ENCODE measurements around the gene AKR7A3.
"Not testable (repeated sequence)": the region's sequence is repeated elsewhere in the genome, so short reads cannot be mapped to it uniquely, and the experiment has no call there.

Gene AKR7A3

DNA sequence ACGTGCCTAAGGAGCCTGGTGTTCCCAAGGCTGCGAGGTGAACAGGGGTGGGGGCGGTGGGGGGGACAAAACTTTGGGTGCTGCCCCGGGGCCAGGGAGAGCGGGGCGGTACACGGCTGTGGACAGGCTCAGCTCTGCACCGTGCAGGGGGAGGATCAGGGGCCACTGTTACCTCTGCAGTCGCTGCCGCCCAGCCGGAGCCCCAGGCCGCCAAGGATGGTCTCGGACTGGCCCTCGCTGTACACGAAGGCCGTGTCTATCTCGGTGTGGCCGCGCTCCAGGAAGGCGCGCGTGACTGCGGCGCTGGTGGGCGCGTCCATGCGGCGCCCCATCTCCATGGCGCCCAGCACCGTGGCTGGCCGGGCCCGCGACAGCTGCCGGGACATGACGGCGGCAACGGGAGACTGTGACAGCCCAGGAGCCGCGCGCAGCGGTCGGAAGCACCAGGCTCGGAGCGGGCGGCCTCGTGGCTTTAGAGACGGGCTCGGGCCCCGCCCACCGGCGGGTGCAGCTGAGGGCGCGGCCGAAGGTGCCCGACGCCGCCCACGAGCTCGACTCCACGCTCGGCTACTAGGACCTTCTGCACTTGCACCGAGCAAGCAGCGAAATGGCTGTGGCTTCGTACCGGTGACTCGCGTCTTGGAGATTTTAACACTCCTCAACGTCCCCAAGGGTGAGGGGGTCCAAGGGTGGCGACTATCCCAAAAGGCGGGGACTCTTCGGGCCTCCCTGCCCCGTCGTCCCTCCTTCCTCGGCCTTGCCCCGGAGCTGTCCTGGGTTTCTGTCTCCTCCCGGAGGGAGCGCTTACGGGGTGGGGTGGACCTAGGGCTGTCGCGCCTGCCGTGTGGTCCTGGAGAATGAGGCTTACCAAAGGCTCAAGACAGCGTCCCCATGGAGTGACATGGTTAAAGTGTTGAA lies at the start of gene AKR7A3:
Gene AKR7A3 (minus strand): TSS at position 447 of the 918 bp plus-strand sequence. CDS start 61 bp downstream, at position 386.
- Histone ChIP-seq H3K9me3 (ENCODE audit: control insufficient read depth, insufficient read depth, low read length) (peaks cover 12% of the 10 kb centered on the region), H3K27me3 (ENCODE audit: control insufficient read depth, insufficient read depth, low read length) (peaks cover 26% of the 10 kb centered on the region), H3K4me3 (ENCODE audit: low read depth, low read length) (peak within 1 kb of the TSS; percentile 62)
- H3K27ac ChIP-seq (ENCODE audit: low read depth, low read length); H3K36me3 ChIP-seq (ENCODE audit: control insufficient read depth, insufficient read depth, low read length); H3K9ac ChIP-seq (ENCODE audit: low read depth, low read length); H3K4me1 ChIP-seq (ENCODE audit: control insufficient read depth, insufficient read depth, low read length): not testable (repeated sequence)

DNA sequence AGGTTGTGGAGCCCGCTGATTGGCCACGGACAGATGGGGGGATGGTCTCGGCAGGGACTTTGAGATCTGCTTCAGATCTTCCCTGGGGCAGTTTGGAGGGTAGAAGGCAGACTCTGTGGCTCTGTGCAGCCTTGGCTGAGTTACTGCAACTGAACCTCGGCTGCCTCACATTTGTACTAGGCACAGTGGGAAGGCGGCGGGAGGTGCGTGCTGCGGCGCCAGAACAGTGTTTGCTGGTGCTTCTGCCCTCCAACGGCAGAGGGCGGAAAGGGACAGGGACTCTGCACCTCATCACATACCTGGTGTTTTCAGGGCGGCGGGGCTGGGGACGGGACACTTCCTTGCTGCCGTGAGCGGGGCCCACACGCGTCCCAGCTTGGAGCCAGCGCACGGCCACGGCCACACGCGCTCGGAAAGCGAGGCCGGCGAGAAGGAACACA lies 49.8 kb upstream of the AKR7A3 start:
- Histone ChIP-seq H3K9me3 (ENCODE audit: control insufficient read depth, insufficient read depth, low read length) (no peaks in the 10 kb centered on the region), H3K9ac (ENCODE audit: low read depth, low read length) (peak overlapping the region; percentile 37), H3K4me1 (ENCODE audit: control insufficient read depth, insufficient read depth, low read length) (peaks cover 14% of the 10 kb centered on the region), H3K36me3 (ENCODE audit: control insufficient read depth, insufficient read depth, low read length) (peaks cover 19% of the 10 kb centered on the region), H3K27me3 (ENCODE audit: control insufficient read depth, insufficient read depth, low read length) (no peaks in the 10 kb centered on the region), H3K4me3 (ENCODE audit: low read depth, low read length) (no peak overlapping the region), H3K27ac (ENCODE audit: low read depth, low read length) (peak overlapping the region; percentile 6)

DNA sequence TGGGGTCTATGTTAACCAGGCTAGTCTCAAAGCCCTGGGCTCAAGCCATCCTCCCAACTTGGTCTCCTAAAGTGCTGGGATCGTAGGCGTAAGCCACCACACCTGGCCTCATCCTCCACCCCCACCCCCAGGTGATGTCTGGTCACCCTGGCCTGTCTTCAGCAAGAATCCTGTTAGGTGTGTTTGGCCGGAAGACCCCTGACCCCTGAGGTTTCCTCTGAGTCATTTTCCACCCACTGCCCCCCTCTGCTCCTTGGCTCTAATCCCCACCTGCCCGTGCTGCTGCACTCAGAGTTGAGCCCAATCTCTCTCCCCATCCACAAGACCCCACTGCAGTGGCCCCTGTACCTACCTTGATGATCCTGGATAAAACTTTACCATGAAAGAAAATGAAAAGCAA lies 48.7 kb upstream of the AKR7A3 start:
- Histone ChIP-seq H3K27me3 (ENCODE audit: control insufficient read depth, insufficient read depth, low read length) (no peaks in the 10 kb centered on the region), H3K9ac (ENCODE audit: low read depth, low read length) (0 out of 2 replicates have a peak overlapping the region, but pooled peaks have one; percentile 37), H3K9me3 (ENCODE audit: control insufficient read depth, insufficient read depth, low read length) (no peaks in the 10 kb centered on the region), H3K36me3 (ENCODE audit: control insufficient read depth, insufficient read depth, low read length) (peaks cover 9% of the 10 kb centered on the region), H3K4me1 (ENCODE audit: control insufficient read depth, insufficient read depth, low read length) (peaks cover 14% of the 10 kb centered on the region), H3K4me3 (ENCODE audit: low read depth, low read length) (no peak overlapping the region), H3K27ac (ENCODE audit: low read depth, low read length) (no peak overlapping the region)

DNA sequence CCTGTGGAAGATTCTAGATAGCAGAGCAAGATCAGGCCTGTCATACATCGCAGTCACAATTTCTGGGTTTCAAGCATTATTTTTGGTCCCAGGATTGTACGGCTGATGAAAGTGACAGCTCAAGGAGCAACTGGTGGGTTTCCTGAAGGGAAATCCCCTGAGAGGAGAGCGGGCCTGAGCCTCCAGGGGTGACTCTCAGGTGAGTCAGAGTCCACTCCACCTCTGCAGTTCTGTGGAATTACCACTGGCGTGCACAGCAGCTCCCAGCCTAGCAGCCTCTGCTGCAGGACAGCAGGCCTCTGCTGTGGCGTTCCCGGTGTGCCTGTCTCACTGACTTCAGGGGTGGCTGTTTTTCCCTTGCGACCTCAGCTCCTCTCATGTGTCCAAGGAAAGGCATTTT lies 48.0 kb upstream of the AKR7A3 start:
- Histone ChIP-seq H3K4me3 (ENCODE audit: low read depth, low read length) (no peak overlapping the region), H3K27me3 (ENCODE audit: control insufficient read depth, insufficient read depth, low read length) (no peaks in the 10 kb centered on the region), H3K27ac (ENCODE audit: low read depth, low read length) (no peak overlapping the region), H3K4me1 (ENCODE audit: control insufficient read depth, insufficient read depth, low read length) (peaks cover 14% of the 10 kb centered on the region), H3K9ac (ENCODE audit: low read depth, low read length) (no peak overlapping the region), H3K9me3 (ENCODE audit: control insufficient read depth, insufficient read depth, low read length) (no peaks in the 10 kb centered on the region), H3K36me3 (ENCODE audit: control insufficient read depth, insufficient read depth, low read length) (peaks cover 7% of the 10 kb centered on the region; the same call in 1 of the 2 replicates)

DNA sequence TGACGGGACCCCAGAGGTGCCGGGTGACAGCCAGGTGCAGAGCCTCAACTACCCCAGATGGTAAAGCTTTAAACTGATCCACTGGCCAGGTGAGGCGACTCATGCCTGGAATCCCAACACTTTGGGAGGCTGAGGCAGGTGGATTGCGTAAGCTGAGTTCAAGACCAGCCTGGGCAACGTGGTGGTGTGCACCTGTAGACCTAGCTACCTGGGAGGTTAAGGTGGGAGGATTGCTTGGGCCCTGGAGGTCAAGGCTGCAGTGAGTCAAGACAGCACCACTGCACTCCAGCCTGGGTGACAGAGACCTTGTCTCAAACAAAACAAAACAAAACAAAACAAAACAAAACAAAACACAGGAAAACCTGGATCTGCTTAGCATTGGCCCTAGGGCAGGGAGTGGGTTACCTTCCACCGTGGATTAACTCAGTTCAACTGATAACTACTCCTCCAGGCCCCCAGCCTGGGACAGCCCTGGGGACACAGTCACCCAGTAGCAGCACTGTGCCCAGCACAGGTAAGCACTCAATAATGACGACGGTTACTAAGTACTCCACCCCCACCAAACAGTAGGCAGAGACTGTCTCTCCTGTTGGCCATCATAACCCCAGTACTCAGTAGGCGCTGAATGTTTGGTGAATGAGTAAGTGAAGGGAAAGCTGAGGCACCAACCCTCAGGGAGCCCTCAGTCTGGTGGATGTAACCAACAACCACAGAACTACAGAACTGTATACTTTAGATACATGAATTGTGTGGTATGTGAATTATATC lies 45.2 kb upstream of the AKR7A3 start:
- Histone ChIP-seq H3K27me3 (ENCODE audit: control insufficient read depth, insufficient read depth, low read length) (no peaks in the 10 kb centered on the region), H3K36me3 (ENCODE audit: control insufficient read depth, insufficient read depth, low read length) (peaks cover 1% of the 10 kb centered on the region; the same call in 1 of the 2 replicates), H3K4me3 (ENCODE audit: low read depth, low read length) (no peak overlapping the region), H3K4me1 (ENCODE audit: control insufficient read depth, insufficient read depth, low read length) (peaks cover 9% of the 10 kb centered on the region), H3K9ac (ENCODE audit: low read depth, low read length) (no peak overlapping the region), H3K27ac (ENCODE audit: low read depth, low read length) (no peak overlapping the region), H3K9me3 (ENCODE audit: control insufficient read depth, insufficient read depth, low read length) (no peaks in the 10 kb centered on the region)

DNA sequence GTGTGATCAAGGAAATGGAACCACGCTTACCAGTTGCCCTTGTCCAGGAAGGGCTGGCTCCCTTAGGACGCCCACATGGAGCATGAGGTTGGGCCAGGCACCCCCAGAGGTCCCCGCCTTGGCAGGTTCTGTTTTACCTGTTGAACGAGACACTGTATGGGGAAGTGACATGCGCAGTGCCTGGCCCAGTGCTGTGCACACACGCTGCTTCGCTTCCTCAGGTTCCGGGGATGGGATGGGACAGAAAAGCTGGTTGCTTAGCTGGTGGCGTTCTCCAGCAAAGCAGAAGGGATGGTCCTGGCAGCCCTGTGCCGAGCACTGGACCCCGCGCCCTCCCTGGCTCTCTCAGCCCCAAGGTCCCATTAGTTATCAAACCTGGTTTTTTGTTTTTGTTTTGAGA lies 44.3 kb upstream of the AKR7A3 start:
- Histone ChIP-seq H3K9me3 (ENCODE audit: control insufficient read depth, insufficient read depth, low read length) (no peaks in the 10 kb centered on the region), H3K27ac (ENCODE audit: low read depth, low read length) (no peak overlapping the region), H3K27me3 (ENCODE audit: control insufficient read depth, insufficient read depth, low read length) (no peaks in the 10 kb centered on the region), H3K4me1 (ENCODE audit: control insufficient read depth, insufficient read depth, low read length) (peaks cover under 1% of the 10 kb centered on the region), H3K9ac (ENCODE audit: low read depth, low read length) (no peak overlapping the region), H3K4me3 (ENCODE audit: low read depth, low read length) (no peak overlapping the region), H3K36me3 (ENCODE audit: control insufficient read depth, insufficient read depth, low read length) (peaks cover 9% of the 10 kb centered on the region)

DNA sequence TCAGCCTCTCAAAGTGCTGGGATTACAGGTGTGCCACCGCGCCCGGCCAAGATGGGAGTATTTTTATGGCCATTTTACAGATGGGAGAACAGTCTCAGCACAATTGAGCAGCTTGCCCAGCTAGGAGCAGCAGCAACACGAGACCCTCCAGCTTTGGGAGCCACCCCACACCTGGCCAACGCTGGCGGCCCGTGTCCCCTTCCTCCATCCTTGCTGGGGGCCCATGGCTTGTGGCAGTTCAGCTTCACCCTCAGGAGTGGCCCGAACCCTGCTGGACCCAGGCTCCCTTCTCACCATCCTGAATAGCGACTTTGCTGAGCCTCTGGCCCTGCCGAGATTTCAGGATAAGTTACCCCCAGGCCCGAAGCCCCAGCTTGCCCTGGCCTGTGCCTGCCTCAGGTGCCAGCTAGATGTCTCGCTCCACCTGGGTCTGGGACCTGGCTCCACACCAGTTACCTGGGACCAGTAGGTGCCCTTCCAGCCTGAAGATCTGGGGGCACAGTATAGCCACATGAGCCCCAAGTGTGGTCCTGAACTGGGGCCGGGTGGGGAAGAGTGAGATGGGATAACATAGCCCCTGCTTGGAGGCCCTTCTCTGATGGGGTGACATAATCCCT lies 42.8 kb upstream of the AKR7A3 start:
- peaks cover 17% of the 10 kb centered on the region for H3K36me3 ChIP-seq (ENCODE audit: control insufficient read depth, insufficient read depth, low read length)
- no peak overlapping the region for H3K4me3 ChIP-seq (ENCODE audit: low read depth, low read length)
- H3K27ac ChIP-seq (ENCODE audit: low read depth, low read length): no peak overlapping the region

DNA sequence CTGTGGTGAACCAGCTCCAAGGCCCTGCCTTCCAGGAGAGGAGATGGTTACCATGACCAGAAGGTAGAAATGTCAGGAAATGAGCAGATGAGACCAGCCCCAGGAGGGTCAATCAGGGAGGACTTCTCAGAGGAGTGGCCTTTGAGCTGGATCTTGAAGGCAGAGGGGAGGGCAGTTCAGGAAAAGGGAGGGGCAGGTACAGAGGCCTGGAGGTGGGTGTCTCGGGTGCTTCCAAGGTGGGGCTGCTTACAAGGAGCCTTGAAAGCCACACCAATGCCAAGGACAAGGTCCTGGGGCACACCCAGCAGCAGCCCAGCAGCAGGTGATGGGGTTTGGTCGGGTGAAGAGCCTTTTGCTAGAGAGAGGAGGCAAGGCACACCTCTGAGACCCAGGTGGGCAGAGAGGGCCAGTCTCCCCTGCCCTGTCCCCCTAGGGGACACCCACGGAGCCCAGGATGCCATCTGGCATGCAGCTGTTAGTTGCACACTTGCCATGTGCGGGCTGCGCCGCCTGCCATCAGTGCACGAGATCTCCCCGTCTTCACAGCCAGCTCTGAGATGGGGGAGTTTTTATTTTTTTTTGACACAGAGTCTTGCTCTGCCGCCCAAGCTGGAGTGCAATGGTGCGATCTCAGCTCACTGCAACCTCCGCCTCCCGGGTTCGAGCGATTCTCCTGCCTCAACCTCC lies 42.0 kb upstream of the AKR7A3 start:
- H3K9me3 ChIP-seq (ENCODE audit: control insufficient read depth, insufficient read depth, low read length): no peaks in the 10 kb centered on the region
- no peaks in the 10 kb centered on the region for H3K27me3 ChIP-seq (ENCODE audit: control insufficient read depth, insufficient read depth, low read length)
- no peak overlapping the region for H3K27ac ChIP-seq (ENCODE audit: low read depth, low read length)
- H3K9ac ChIP-seq (ENCODE audit: low read depth, low read length): no peak overlapping the region
- H3K4me3 ChIP-seq (ENCODE audit: low read depth, low read length): no peak overlapping the region
- no peaks in the 10 kb centered on the region for H3K4me1 ChIP-seq (ENCODE audit: control insufficient read depth, insufficient read depth, low read length)
- peaks cover 25% of the 10 kb centered on the region for H3K36me3 ChIP-seq (ENCODE audit: control insufficient read depth, insufficient read depth, low read length)

More for the DNA sequence above, 42.8 kb upstream of the AKR7A3 start:
- no peaks in the 10 kb centered on the region for H3K4me1 ChIP-seq (ENCODE audit: control insufficient read depth, insufficient read depth, low read length)
- no peak overlapping the region for H3K9ac ChIP-seq (ENCODE audit: low read depth, low read length)
- H3K9me3 ChIP-seq (ENCODE audit: control insufficient read depth, insufficient read depth, low read length): no peaks in the 10 kb centered on the region
- H3K27me3 ChIP-seq (ENCODE audit: control insufficient read depth, insufficient read depth, low read length): no peaks in the 10 kb centered on the region

DNA sequence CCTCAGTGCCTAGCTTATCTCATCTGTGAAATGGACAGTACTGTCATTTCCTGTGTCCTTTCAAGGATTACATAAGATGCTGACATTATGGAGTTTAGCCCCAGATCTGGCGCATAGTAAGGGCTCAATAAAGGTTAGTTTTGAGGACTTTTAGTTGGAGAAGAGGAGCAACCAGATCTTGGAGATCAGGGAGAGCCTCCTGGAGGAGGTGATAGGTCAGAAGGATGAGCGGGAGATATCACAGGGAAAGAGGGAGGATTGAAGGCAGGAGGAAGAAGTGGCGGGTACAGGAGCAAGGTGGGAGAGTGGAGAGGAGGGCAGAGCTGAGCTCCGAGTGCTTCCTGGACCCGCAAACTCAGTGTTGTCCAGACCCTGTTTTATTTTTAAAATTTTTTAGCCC lies 41.0 kb upstream of the AKR7A3 start:
- peaks cover 35% of the 10 kb centered on the region for H3K36me3 ChIP-seq (ENCODE audit: control insufficient read depth, insufficient read depth, low read length)
- no peak overlapping the region for H3K4me3 ChIP-seq (ENCODE audit: low read depth, low read length)
- H3K9me3 ChIP-seq (ENCODE audit: control insufficient read depth, insufficient read depth, low read length): no peaks in the 10 kb centered on the region
- H3K9ac ChIP-seq (ENCODE audit: low read depth, low read length): no peak overlapping the region
- H3K27ac ChIP-seq (ENCODE audit: low read depth, low read length): no peak overlapping the region
- no peaks in the 10 kb centered on the region for H3K4me1 ChIP-seq (ENCODE audit: control insufficient read depth, insufficient read depth, low read length)
- no peaks in the 10 kb centered on the region for H3K27me3 ChIP-seq (ENCODE audit: control insufficient read depth, insufficient read depth, low read length)

DNA sequence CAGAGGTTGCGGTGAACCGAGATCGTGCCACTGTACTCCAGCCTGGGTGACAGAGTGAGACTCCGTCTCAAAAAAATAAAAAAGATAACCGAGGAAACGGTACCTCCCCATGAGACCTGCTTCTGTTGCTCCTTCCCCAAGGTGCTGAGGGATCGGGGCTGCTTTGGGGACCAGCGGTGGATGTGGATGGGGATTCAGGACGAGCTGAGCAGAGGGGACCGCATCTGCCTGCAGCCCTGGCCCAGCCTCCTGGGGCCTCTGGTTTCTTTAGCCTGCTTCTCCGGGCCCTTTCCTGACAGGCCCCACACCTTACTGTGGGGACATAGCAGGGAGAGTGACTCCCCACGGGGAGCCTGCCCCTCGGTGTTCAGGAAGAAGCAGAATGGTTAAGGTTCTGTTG lies 40.6 kb upstream of the AKR7A3 start:
- Histone ChIP-seq H3K27ac (ENCODE audit: low read depth, low read length) (no peak overlapping the region), H3K9ac (ENCODE audit: low read depth, low read length) (no peak overlapping the region), H3K27me3 (ENCODE audit: control insufficient read depth, insufficient read depth, low read length) (no peaks in the 10 kb centered on the region), H3K9me3 (ENCODE audit: control insufficient read depth, insufficient read depth, low read length) (no peaks in the 10 kb centered on the region), H3K4me1 (ENCODE audit: control insufficient read depth, insufficient read depth, low read length) (no peaks in the 10 kb centered on the region), H3K36me3 (ENCODE audit: control insufficient read depth, insufficient read depth, low read length) (peaks cover 38% of the 10 kb centered on the region), H3K4me3 (ENCODE audit: low read depth, low read length) (no peak overlapping the region)
